ENCODE measurements around the gene ALB. TPM values are rescaled to one million over a fixed set of nuclear protein-coding genes. Genes with fewer than 3 reads are reported as not detected.

Gene ALB
- total and polyA plus RNA-seq, 2 donors (not counting 1 experiment from before 2014, with no cell fraction given), result 0.03 TPM; not detected in 1

- TF ChIP-seq CTCF (conservative IDR thresholded peaks at IDR 0.05 in 1 of 2, IDR thresholded peaks at IDR 0.05 in 1 of 2; ENCODE audit: low read depth in 1 of 2, low read length in 2 of 2), result no peak
- no peak for TF ChIP-seq EZH2 (IDR thresholded peaks at IDR 0.05; ENCODE audit: low read length, missing control alignments)
- Histone ChIP-seq H3K27me3 (ENCODE audit: control insufficient read depth, insufficient read depth, low read length) (no peaks in the 10 kb centered on the region), H3K4me2 (ENCODE audit: extremely low read depth, insufficient read depth, low read length) (no peak overlapping the region), H3K27ac (ENCODE audit: insufficient read depth, low read length) (no peak overlapping the region), H3K4me1 (ENCODE audit: control insufficient read depth, extremely low read depth, insufficient read depth, low read length) (no peaks in the 10 kb centered on the region), H3K9ac (ENCODE audit: insufficient read depth, low read length) (no peak overlapping the region), H2AFZ (ENCODE audit: low read length) (no peak overlapping the region), H3K9me3 (ENCODE audit: control insufficient read depth, insufficient read depth, low read depth, low read length) (no peaks in the 10 kb centered on the region), H3K4me3 (replicated peaks in 1 of 4; ENCODE audit: control extremely low read depth in 1 of 4, insufficient read depth in 1 of 4, low read depth in 3 of 4, low read length in 4 of 4) (no peak overlapping the region), H3K36me3 (ENCODE audit: control insufficient read depth, insufficient read depth, low read length) (no peaks in the 10 kb centered on the region), H4K20me1 (ENCODE audit: control insufficient read depth, extremely low read depth, insufficient read depth, low read length) (no peaks in the 10 kb centered on the region), H3K79me2 (ENCODE audit: control insufficient read depth, insufficient read depth, low read length) (no peaks in the 10 kb centered on the region)
- no peak for DNase-seq (ENCODE audit: low read depth in 2 of 2)
These were observed 10.8 kb downstream of the ALB start for GRCh38 chr4:73414936-73415271.

GRCh38 chr4:73415807-73416238 is 11.7 kb downstream of the ALB start:
- Histone ChIP-seq H4K20me1 (ENCODE audit: control insufficient read depth, extremely low read depth, insufficient read depth, low read length) (no peaks in the 10 kb centered on the region), H3K79me2 (ENCODE audit: control insufficient read depth, insufficient read depth, low read length) (no peaks in the 10 kb centered on the region), H3K27ac (ENCODE audit: insufficient read depth, low read length) (no peak overlapping the region), H2AFZ (ENCODE audit: low read length) (no peak overlapping the region), H3K4me3 (replicated peaks in 1 of 4; ENCODE audit: control extremely low read depth in 1 of 4, insufficient read depth in 1 of 4, low read depth in 3 of 4, low read length in 4 of 4) (no peak overlapping the region), H3K4me2 (ENCODE audit: extremely low read depth, insufficient read depth, low read length) (no peak overlapping the region), H3K27me3 (ENCODE audit: control insufficient read depth, insufficient read depth, low read length) (no peaks in the 10 kb centered on the region), H3K9ac (ENCODE audit: insufficient read depth, low read length) (no peak overlapping the region), H3K9me3 (ENCODE audit: control insufficient read depth, insufficient read depth, low read depth, low read length) (no peaks in the 10 kb centered on the region), H3K4me1 (ENCODE audit: control insufficient read depth, extremely low read depth, insufficient read depth, low read length) (no peaks in the 10 kb centered on the region), H3K36me3 (ENCODE audit: control insufficient read depth, insufficient read depth, low read length) (no peaks in the 10 kb centered on the region)
- DNase-seq (ENCODE audit: low read depth in 2 of 2), result no peak
- no peak for TF ChIP-seq CTCF (conservative IDR thresholded peaks at IDR 0.05 in 1 of 2, IDR thresholded peaks at IDR 0.05 in 1 of 2; ENCODE audit: low read depth in 1 of 2, low read length in 2 of 2)
- no peak for TF ChIP-seq EZH2 (IDR thresholded peaks at IDR 0.05; ENCODE audit: low read length, missing control alignments)

GRCh38 chr4:73416423-73417087 is 12.5 kb downstream of the ALB start:
- Histone ChIP-seq H2AFZ (ENCODE audit: low read length) (no peak overlapping the region), H4K20me1 (ENCODE audit: control insufficient read depth, extremely low read depth, insufficient read depth, low read length) (no peaks in the 10 kb centered on the region), H3K27ac (ENCODE audit: insufficient read depth, low read length) (no peak overlapping the region), H3K36me3 (ENCODE audit: control insufficient read depth, insufficient read depth, low read length) (no peaks in the 10 kb centered on the region), H3K4me2 (ENCODE audit: extremely low read depth, insufficient read depth, low read length) (no peak overlapping the region), H3K27me3 (ENCODE audit: control insufficient read depth, insufficient read depth, low read length) (no peaks in the 10 kb centered on the region), H3K9me3 (ENCODE audit: control insufficient read depth, insufficient read depth, low read depth, low read length) (no peaks in the 10 kb centered on the region), H3K4me1 (ENCODE audit: control insufficient read depth, extremely low read depth, insufficient read depth, low read length) (no peaks in the 10 kb centered on the region), H3K9ac (ENCODE audit: insufficient read depth, low read length) (no peak overlapping the region), H3K4me3 (replicated peaks in 1 of 4; ENCODE audit: control extremely low read depth in 1 of 4, insufficient read depth in 1 of 4, low read depth in 3 of 4, low read length in 4 of 4) (no peak overlapping the region), H3K79me2 (ENCODE audit: control insufficient read depth, insufficient read depth, low read length) (no peaks in the 10 kb centered on the region)
- TF ChIP-seq EZH2 (IDR thresholded peaks at IDR 0.05; ENCODE audit: low read length, missing control alignments), result no peak
- TF ChIP-seq CTCF (conservative IDR thresholded peaks at IDR 0.05 in 1 of 2, IDR thresholded peaks at IDR 0.05 in 1 of 2; ENCODE audit: low read depth in 1 of 2, low read length in 2 of 2), result no peak
- no peak for DNase-seq (ENCODE audit: low read depth in 2 of 2)
